ENCODE data around the gene MAP3K1. TPM values are rescaled to one million over a fixed set of nuclear protein-coding genes. Genes with fewer than 3 reads are reported as not detected.
A peak's percentile ranks its signal among the peaks of the same experiment; 100 is the strongest.

The MAP3K1 gene
- total and polyA plus RNA-seq, 9 of the 15 experiments (the other 6 are each of a cell fraction or from before 2014, with no cell fraction given), result 3.9 to 13.9 (median 7.5) TPM

DNA sequence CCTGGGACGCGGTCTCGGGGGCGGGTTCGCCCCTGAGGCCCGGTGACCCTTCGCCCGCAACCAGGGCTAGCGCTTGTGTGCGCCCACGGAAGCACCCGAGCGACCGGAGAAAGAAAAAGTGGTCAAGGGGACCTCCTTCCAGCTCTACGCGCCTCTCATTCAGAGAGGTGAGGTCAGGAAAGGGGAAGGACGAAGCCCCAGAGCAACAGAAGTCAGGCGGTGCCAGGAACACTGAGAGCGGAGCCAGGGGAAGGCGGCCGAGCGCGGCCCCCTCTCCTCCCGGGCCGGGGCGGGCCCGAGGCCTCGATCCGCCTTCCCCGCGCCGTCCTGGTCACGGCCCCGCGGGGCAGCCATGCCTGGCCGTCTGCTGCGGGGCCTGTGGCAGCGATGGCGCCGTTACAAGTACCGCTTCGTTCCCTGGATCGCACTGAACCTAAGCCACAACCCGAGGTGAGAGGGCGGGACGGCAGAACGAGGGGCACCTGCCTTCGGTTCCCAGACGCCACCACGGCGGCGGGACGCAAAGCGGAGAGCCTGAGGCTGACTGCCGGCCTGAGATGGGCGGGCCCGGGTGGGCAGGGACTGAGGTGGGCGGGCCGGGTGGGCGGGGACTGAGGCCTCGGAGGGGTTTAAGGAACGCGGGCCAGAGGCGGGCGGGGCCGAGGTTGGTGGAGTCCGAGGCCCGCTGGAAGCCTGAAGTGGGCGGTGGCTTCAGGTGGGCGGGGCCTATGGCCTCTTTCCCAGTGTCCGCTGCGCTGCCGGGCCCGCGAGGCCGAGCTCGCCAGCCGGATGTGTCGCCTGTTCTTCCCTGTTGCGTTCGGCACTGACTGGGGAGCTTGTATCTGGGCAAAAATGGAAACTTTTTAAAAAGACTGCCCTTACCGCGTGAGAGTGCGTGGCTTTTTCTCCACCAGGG is 94.2 kb downstream of the MAP3K1 start, which contains the start of gene SETD9 (continued):
- TF ChIP-seq, protein P1, sequence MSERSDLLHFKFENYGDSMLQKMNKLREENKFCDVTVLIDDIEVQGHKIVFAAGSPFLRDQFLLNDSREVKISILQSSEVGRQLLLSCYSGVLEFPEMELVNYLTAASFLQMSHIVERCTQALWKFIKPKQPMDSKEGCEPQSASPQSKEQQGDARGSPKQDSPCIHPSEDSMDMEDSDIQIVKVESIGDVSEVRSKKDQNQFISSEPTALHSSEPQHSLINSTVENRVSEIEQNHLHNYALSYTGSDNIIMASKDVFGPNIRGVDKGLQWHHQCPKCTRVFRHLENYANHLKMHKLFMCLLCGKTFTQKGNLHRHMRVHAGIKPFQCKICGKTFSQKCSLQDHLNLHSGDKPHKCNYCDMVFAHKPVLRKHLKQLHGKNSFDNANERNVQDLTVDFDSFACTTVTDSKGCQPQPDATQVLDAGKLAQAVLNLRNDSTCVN (CRISPR knock-in tag; IDR thresholded peaks at IDR 0.05), result no peak
- no peak for TF ChIP-seq GTF2A2 (tag; IDR thresholded peaks at IDR 0.05)
- no peak for TF ChIP-seq BRD4 (IDR thresholded peaks at IDR 0.05)
- peak; percentile 25; the same call in 1 of the 2 replicates for TF ChIP-seq RNF2 (IDR thresholded peaks at IDR 0.05)
- no peak for TF ChIP-seq ZNF444 (CRISPR knock-in tag; IDR thresholded peaks at IDR 0.05)
- no peak for TF ChIP-seq HNRNPLL (IDR thresholded peaks at IDR 0.05; ENCODE audit: low read depth, low read length, poor library complexity, severe bottlenecking)
- peak; percentile 35; the same call in 1 of the 2 replicates for TF ChIP-seq SPI1 (IDR thresholded peaks at IDR 0.05; ENCODE audit: borderline replicate concordance, low read depth, low read length)
- 0 out of 2 replicates have a peak, but pooled peaks have one; percentile 54 for TF ChIP-seq XRCC5 (IDR thresholded peaks at IDR 0.05; ENCODE audit: low read depth, low read length)
- peak; percentile 42 for TF ChIP-seq RBBP5 (IDR thresholded peaks at IDR 0.05; ENCODE audit: borderline replicate concordance, insufficient read depth, low read length, poor library complexity, severe bottlenecking)
- TF ChIP-seq, protein P2, sequence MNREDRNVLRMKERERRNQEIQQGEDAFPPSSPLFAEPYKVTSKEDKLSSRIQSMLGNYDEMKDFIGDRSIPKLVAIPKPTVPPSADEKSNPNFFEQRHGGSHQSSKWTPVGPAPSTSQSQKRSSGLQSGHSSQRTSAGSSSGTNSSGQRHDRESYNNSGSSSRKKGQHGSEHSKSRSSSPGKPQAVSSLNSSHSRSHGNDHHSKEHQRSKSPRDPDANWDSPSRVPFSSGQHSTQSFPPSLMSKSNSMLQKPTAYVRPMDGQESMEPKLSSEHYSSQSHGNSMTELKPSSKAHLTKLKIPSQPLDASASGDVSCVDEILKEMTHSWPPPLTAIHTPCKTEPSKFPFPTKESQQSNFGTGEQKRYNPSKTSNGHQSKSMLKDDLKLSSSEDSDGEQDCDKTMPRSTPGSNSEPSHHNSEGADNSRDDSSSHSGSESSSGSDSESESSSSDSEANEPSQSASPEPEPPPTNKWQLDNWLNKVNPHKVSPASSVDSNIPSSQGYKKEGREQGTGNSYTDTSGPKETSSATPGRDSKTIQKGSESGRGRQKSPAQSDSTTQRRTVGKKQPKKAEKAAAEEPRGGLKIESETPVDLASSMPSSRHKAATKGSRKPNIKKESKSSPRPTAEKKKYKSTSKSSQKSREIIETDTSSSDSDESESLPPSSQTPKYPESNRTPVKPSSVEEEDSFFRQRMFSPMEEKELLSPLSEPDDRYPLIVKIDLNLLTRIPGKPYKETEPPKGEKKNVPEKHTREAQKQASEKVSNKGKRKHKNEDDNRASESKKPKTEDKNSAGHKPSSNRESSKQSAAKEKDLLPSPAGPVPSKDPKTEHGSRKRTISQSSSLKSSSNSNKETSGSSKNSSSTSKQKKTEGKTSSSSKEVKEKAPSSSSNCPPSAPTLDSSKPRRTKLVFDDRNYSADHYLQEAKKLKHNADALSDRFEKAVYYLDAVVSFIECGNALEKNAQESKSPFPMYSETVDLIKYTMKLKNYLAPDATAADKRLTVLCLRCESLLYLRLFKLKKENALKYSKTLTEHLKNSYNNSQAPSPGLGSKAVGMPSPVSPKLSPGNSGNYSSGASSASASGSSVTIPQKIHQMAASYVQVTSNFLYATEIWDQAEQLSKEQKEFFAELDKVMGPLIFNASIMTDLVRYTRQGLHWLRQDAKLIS (CRISPR knock-in tag; IDR thresholded peaks at IDR 0.05), result peak; percentile 69; the same call in 1 of the 2 replicates
- peak; percentile 53 for TF ChIP-seq SAP30 (IDR thresholded peaks at IDR 0.05; ENCODE audit: borderline replicate concordance, insufficient read depth, low read depth, low read length, poor library complexity, severe bottlenecking)
- TF ChIP-seq, protein P3, sequence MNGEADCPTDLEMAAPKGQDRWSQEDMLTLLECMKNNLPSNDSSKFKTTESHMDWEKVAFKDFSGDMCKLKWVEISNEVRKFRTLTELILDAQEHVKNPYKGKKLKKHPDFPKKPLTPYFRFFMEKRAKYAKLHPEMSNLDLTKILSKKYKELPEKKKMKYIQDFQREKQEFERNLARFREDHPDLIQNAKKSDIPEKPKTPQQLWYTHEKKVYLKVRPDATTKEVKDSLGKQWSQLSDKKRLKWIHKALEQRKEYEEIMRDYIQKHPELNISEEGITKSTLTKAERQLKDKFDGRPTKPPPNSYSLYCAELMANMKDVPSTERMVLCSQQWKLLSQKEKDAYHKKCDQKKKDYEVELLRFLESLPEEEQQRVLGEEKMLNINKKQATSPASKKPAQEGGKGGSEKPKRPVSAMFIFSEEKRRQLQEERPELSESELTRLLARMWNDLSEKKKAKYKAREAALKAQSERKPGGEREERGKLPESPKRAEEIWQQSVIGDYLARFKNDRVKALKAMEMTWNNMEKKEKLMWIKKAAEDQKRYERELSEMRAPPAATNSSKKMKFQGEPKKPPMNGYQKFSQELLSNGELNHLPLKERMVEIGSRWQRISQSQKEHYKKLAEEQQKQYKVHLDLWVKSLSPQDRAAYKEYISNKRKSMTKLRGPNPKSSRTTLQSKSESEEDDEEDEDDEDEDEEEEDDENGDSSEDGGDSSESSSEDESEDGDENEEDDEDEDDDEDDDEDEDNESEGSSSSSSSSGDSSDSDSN (IDR thresholded peaks at IDR 0.05; ENCODE audit: borderline replicate concordance in 1 of 2, low read depth in 2 of 2, low read length in 2 of 2), result peak; percentile 11 to 61; a peak in 1 of 4 replicates
- TF ChIP-seq ETV1 (tag; conservative IDR thresholded peaks at IDR 0.05; ENCODE audit: low read depth), result peak; percentile 88
- no peak for TF ChIP-seq ZNF778 (CRISPR knock-in tag; IDR thresholded peaks at IDR 0.05)
- no peak for TF ChIP-seq PTRF (tag; IDR thresholded peaks at IDR 0.05)
- peak; percentile 61 for TF ChIP-seq CCNT2 (IDR thresholded peaks at IDR 0.05; ENCODE audit: borderline replicate concordance, extremely low read depth, insufficient read length, low read depth, low read length)
- TF ChIP-seq RFX5 (IDR thresholded peaks at IDR 0.05; ENCODE audit: low read depth, low read length), result no peak
- TF ChIP-seq, protein P4, sequence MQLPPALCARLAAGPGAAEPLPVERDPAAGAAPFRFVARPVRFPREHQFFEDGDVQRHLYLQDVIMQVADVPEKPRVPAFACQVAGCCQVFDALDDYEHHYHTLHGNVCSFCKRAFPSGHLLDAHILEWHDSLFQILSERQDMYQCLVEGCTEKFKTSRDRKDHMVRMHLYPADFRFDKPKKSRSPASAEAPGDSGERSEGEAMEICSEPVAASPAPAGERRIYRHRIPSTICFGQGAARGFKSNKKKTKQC (CRISPR knock-in tag; IDR thresholded peaks at IDR 0.05), result peak; percentile 14; the same call in 1 of the 2 replicates
